HepG2 (cell line): ENCODE measurements around the gene MYO7B. TPM values are rescaled to one million over a fixed set of nuclear protein-coding genes. Genes with fewer than 3 reads are reported as not detected.

Experiments used
- ARID2 ChIP-seq: sonication (generic); formaldehyde crosslinking; IDR thresholded peaks from 2 replicates; pipeline ENCODE4 v1.8.1; 2022; ENCODE audit warnings: mild to moderate bottlenecking, missing genetic modification reagents, borderline replicate concordance
- HES4 ChIP-seq: sonication (generic); formaldehyde crosslinking; IDR thresholded peaks from 2 replicates; pipeline ENCODE4 v1.9.0; 2021; ENCODE audit warnings: mild to moderate bottlenecking, missing genetic modification reagents, borderline replicate concordance
- HNF4G ChIP-seq, 2 experiments: sonication (generic) in 1 of 2; formaldehyde crosslinking in 1 of 2; IDR thresholded peaks; 2 replicates each; pipeline versions ENCODE4 v1.4.0 to v1.6.1; 2011 to 2020; ENCODE audit warnings: borderline replicate concordance in 2 of 2, low read depth in 2 of 2, mild to moderate bottlenecking in 2 of 2, low read length in 1 of 2, missing genetic modification reagents in 1 of 2, moderate library complexity in 1 of 2
- KAT8 ChIP-seq: IDR thresholded peaks from 2 replicates; pipeline ENCODE4 v1.6.1; 2016; ENCODE audit warnings: missing genetic modification reagents, missing compliant biosample characterization
- KMT2A ChIP-seq: sonication (generic); formaldehyde crosslinking; IDR thresholded peaks from 2 replicates; pipeline ENCODE4 v1.4.0; 2020; ENCODE audit warnings: missing genetic modification reagents
- KMT2B ChIP-seq: IDR thresholded peaks from 2 replicates; pipeline ENCODE4 v1.6.1; 2016; ENCODE audit warnings: missing genetic modification reagents, missing compliant biosample characterization
- NFATC3 ChIP-seq: sonication (generic); formaldehyde crosslinking; IDR thresholded peaks from 2 replicates; pipeline ENCODE4 v1.5.1; 2020; ENCODE audit warnings: mild to moderate bottlenecking, missing genetic modification reagents
- NFYB ChIP-seq: sonication (generic); formaldehyde crosslinking; IDR thresholded peaks from 2 replicates; pipeline ENCODE4 v1.4.0; 2020; ENCODE audit warnings: missing genetic modification reagents
- NONO ChIP-seq, 2 experiments: fragments of 450-650 bp in 1 of 2; sonication (generic) in 1 of 2; formaldehyde crosslinking in 1 of 2; IDR thresholded peaks in 1 of 2; conservative IDR thresholded peaks in 1 of 2; 2 replicates each; pipeline versions ENCODE4 v1.6.1 to v1.8.0; 2017 to 2022; ENCODE audit warnings: mild to moderate bottlenecking in 1 of 2, missing genetic modification reagents in 1 of 2, moderate library complexity in 1 of 2
- RFXAP ChIP-seq: sonication (generic); formaldehyde crosslinking; IDR thresholded peaks from 2 replicates; pipeline ENCODE4 v1.4.0; 2020; ENCODE audit warnings: missing genetic modification reagents, borderline replicate concordance
- RXRB ChIP-seq: IDR thresholded peaks from 2 replicates; pipeline ENCODE4 v1.6.1; 2016; ENCODE audit warnings: borderline replicate concordance, missing genetic modification reagents, missing compliant biosample characterization
- SRSF1 ChIP-seq: fragments of 200-400 bp; formaldehyde crosslinking; optimal IDR thresholded peaks from 2 replicates; pipeline ENCODE3; 2017; ENCODE audit warnings: mild to moderate bottlenecking, low read depth, low read length, moderate library complexity
- SRSF9 ChIP-seq: fragments of 200-400 bp; formaldehyde crosslinking; IDR thresholded peaks from 2 replicates; pipeline ENCODE4 v1.6.1; 2018; ENCODE audit warnings: borderline replicate concordance, mild to moderate bottlenecking, low read depth, low read length; ENCODE audit not compliant: insufficient read depth, poor library complexity, severe bottlenecking
- TOE1 ChIP-seq: sonication (generic); formaldehyde crosslinking; IDR thresholded peaks from 2 replicates; pipeline ENCODE4 v1.4.0; 2020; ENCODE audit warnings: mild to moderate bottlenecking, missing genetic modification reagents
- ZBTB42 ChIP-seq: sonication (generic); formaldehyde crosslinking; IDR thresholded peaks from 2 replicates; pipeline ENCODE4 v1.5.0; 2020; ENCODE audit warnings: mild to moderate bottlenecking, missing genetic modification reagents
- ZNF235 ChIP-seq: sonication (generic); formaldehyde crosslinking; IDR thresholded peaks from 2 replicates; pipeline ENCODE4 v1.8.1; 2023; ENCODE audit warnings: mild to moderate bottlenecking, missing genetic modification reagents, borderline replicate concordance
- ZNF563 ChIP-seq: sonication (generic); formaldehyde crosslinking; IDR thresholded peaks from 2 replicates; pipeline ENCODE4 v1.8.0; 2022; ENCODE audit warnings: mild to moderate bottlenecking, moderate library complexity, missing genetic modification reagents
- polyA plus RNA-seq, 8 experiments: library from polyadenylated mRNA; depleted of rRNA in 3 of 8; stranded (reverse) in 7 of 8; unstranded in 1 of 8; fragments of >200 nt; fragmentation: Illumina TruSeq in 4 of 8; extraction: Trizol in 4 of 8; gene quantifications; 2 replicates each; pipeline versions ENCODE4 v1.2.1 to v1.2.3, GENCODE V29; 2011 to 2016; ENCODE audit warnings: low read depth in 4 of 8, missing spikeins in 1 of 8, mixed read lengths in 1 of 8; ENCODE audit not compliant: insufficient read depth in 1 of 8
- total RNA-seq, 5 experiments: library from RNA; depleted of rRNA; stranded (reverse); fragments of >200 nt; fragmentation: Illumina TruSeq; extraction: Trizol; gene quantifications; 2 replicates each; pipeline ENCODE4 v1.2.3, GENCODE V29; 2016; ENCODE audit warnings: low read depth in 1 of 5
- TF ChIP-seq, protein P1 (sequence below): sonication (generic); formaldehyde crosslinking; IDR thresholded peaks from 2 replicates; pipeline ENCODE4 v1.8.0; 2022; ENCODE audit warnings: mild to moderate bottlenecking, missing genetic modification reagents, moderate library complexity
- TF ChIP-seq, protein P2 (sequence below): sonication (generic); formaldehyde crosslinking; IDR thresholded peaks from 2 replicates; pipeline ENCODE4 v1.5.0; 2020; ENCODE audit warnings: missing genetic modification reagents
- TF ChIP-seq, protein P3 (sequence below): sonication (generic); formaldehyde crosslinking; IDR thresholded peaks from 2 replicates; pipeline ENCODE4 v1.8.1; 2023; ENCODE audit warnings: mild to moderate bottlenecking, missing genetic modification reagents
- TF ChIP-seq, protein P4 (sequence below): sonication (generic); formaldehyde crosslinking; IDR thresholded peaks from 2 replicates; pipeline ENCODE4 v1.4.0; 2020; ENCODE audit warnings: mild to moderate bottlenecking, low read depth, missing genetic modification reagents
- TF ChIP-seq, protein P5 (sequence below): sonication (generic); formaldehyde crosslinking; IDR thresholded peaks from 2 replicates; pipeline ENCODE4 v1.9.0; 2022; ENCODE audit warnings: missing genetic modification reagents, mild to moderate bottlenecking, borderline replicate concordance

MYO7B gene
- total and polyA plus RNA-seq, 2 of the 13 experiments (the other 11 are each of a cell fraction or from before 2014, with no cell fraction given), result not detected

DNA sequence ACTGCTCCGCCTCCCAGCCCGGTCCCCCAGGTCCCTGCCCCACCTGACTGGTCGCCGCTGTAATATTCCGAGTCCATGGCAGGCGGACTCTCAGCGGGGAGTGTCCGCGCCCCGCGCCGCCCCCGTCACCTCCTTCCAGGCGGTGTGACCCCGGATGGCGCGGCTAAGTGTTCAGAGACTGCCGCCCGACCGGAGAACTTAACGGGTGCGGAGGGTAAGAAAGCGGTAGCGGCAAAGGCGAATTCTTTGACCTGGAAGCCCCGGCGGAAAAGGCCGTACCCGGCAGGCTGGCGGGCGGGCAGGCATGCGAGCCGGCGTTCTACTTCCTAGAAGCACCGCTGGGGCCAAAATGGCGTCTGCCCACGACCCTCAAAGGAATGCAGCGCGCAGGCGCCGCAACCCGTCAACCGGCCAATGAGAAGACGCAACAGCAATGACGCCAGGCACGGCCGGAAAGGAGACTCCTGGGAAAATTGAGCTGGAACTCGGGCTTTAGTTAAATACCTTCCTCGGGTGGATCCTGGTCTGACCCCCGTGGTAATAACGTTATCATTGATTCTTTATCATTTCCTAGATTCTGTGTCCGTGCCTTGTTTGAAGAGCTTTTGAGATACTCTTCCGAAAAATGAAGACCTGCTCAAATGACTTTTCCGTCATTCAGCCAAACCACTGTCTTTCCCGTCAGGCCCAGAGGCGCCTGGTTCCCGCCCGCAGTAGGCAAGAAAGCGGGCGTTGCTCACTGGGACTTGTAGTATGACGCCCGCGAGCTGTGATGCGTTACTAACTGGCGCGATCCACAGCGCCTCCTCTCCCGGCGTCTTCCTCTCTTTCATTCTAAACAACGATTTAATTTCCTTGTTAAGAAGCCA lies 9.1 kb upstream of the MYO7B start, which contains the start of gene IWS1 (continued):
- TF ChIP-seq, protein P1, sequence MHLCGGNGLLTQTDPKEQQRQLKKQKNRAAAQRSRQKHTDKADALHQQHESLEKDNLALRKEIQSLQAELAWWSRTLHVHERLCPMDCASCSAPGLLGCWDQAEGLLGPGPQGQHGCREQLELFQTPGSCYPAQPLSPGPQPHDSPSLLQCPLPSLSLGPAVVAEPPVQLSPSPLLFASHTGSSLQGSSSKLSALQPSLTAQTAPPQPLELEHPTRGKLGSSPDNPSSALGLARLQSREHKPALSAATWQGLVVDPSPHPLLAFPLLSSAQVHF (CRISPR knock-in tag), result no peak
- TF ChIP-seq ARID2 (CRISPR knock-in tag) (peak; percentile 6; the same call in 1 of the 2 replicates), NONO (IDR thresholded peaks at IDR 0.05) (no peak), NONO (CRISPR knock-in tag; conservative IDR thresholded peaks at IDR 0.05) (peak; percentile 80), NFYB (peak; percentile 89), HES4 (CRISPR knock-in tag) (peak; percentile 88; the same call in 1 of the 2 replicates), RXRB (peak; percentile 24), ZBTB42 (CRISPR knock-in tag) (0 out of 2 replicates have a peak, but pooled peaks have one; percentile 38), KMT2B (CRISPR knock-in tag) (peak; percentile 89), KAT8 (CRISPR knock-in tag) (peak; percentile 96), ZNF235 (CRISPR knock-in tag) (peak; percentile 54; the same call in 1 of the 2 replicates), SRSF9 (no peak), KMT2A (CRISPR knock-in tag) (peak; percentile 97), SRSF1 (peak; percentile 93), ZNF563 (CRISPR knock-in tag) (peak; percentile 91), RFXAP (peak; percentile 43; the same call in 1 of the 2 replicates), NFATC3 (CRISPR knock-in tag) (no peak), TOE1 (CRISPR knock-in tag) (no peak), HNF4G (IDR thresholded peaks at IDR 0.05; ENCODE audit: borderline replicate concordance, low read depth, low read length) (no peak), HNF4G (CRISPR knock-in tag; IDR thresholded peaks at IDR 0.05; ENCODE audit: borderline replicate concordance, low read depth) (no peak; the same call in 1 of the 2 replicates)
- TF ChIP-seq, protein P2, sequence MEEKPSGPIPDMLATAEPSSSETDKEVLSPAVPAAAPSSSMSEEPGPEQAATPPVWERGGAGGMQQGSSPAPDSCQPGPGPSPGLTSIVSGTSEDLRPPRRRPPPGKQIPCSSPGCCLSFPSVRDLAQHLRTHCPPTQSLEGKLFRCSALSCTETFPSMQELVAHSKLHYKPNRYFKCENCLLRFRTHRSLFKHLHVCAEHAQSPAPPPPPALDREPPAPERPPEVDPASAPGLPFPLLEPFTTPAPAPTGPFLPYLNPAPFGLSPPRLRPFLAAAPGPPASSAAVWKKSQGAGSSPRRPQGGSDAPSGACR (CRISPR knock-in tag), result peak; percentile 74; the same call in 1 of the 2 replicates
- TF ChIP-seq, protein P3, sequence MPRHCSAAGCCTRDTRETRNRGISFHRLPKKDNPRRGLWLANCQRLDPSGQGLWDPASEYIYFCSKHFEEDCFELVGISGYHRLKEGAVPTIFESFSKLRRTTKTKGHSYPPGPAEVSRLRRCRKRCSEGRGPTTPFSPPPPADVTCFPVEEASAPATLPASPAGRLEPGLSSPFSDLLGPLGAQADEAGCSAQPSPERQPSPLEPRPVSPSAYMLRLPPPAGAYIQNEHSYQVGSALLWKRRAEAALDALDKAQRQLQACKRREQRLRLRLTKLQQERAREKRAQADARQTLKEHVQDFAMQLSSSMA (CRISPR knock-in tag), result peak; percentile 76; the same call in 1 of the 2 replicates
- TF ChIP-seq, protein P4, sequence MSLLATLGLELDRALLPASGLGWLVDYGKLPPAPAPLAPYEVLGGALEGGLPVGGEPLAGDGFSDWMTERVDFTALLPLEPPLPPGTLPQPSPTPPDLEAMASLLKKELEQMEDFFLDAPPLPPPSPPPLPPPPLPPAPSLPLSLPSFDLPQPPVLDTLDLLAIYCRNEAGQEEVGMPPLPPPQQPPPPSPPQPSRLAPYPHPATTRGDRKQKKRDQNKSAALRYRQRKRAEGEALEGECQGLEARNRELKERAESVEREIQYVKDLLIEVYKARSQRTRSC (CRISPR knock-in tag), result no peak
- TF ChIP-seq, protein P5, sequence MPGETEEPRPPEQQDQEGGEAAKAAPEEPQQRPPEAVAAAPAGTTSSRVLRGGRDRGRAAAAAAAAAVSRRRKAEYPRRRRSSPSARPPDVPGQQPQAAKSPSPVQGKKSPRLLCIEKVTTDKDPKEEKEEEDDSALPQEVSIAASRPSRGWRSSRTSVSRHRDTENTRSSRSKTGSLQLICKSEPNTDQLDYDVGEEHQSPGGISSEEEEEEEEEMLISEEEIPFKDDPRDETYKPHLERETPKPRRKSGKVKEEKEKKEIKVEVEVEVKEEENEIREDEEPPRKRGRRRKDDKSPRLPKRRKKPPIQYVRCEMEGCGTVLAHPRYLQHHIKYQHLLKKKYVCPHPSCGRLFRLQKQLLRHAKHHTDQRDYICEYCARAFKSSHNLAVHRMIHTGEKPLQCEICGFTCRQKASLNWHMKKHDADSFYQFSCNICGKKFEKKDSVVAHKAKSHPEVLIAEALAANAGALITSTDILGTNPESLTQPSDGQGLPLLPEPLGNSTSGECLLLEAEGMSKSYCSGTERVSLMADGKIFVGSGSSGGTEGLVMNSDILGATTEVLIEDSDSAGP, result peak; percentile 77; the same call in 1 of the 2 replicates
